HL-60 (cell line): ENCODE data around the gene PTK7.

ENCODE experiments used
- CTCF ChIP-seq: IDR thresholded peaks from one replicate; pipeline ENCODE4 v1.5.1; 2011; ENCODE audit warnings: low read length, control low read depth, inconsistent platforms; ENCODE audit not compliant: insufficient read depth
- POLR2AphosphoS5 ChIP-seq: IDR thresholded peaks from 2 replicates; pipeline ENCODE4 v1.6.1; 2012; ENCODE audit warnings: low read depth
- SPI1 ChIP-seq: IDR thresholded peaks from 2 replicates; pipeline ENCODE4 v1.6.1; 2012; ENCODE audit warnings: low read depth, mild to moderate bottlenecking, borderline replicate concordance
- TF ChIP-seq, protein P1 (sequence below): IDR thresholded peaks from 2 replicates; pipeline ENCODE4 v1.6.1; 2012; ENCODE audit warnings: low read depth; ENCODE audit not compliant: insufficient replicate concordance

- TF ChIP-seq CTCF (no peak), SPI1 (no peak), POLR2AphosphoS5 (no peak)
- TF ChIP-seq, protein P1, sequence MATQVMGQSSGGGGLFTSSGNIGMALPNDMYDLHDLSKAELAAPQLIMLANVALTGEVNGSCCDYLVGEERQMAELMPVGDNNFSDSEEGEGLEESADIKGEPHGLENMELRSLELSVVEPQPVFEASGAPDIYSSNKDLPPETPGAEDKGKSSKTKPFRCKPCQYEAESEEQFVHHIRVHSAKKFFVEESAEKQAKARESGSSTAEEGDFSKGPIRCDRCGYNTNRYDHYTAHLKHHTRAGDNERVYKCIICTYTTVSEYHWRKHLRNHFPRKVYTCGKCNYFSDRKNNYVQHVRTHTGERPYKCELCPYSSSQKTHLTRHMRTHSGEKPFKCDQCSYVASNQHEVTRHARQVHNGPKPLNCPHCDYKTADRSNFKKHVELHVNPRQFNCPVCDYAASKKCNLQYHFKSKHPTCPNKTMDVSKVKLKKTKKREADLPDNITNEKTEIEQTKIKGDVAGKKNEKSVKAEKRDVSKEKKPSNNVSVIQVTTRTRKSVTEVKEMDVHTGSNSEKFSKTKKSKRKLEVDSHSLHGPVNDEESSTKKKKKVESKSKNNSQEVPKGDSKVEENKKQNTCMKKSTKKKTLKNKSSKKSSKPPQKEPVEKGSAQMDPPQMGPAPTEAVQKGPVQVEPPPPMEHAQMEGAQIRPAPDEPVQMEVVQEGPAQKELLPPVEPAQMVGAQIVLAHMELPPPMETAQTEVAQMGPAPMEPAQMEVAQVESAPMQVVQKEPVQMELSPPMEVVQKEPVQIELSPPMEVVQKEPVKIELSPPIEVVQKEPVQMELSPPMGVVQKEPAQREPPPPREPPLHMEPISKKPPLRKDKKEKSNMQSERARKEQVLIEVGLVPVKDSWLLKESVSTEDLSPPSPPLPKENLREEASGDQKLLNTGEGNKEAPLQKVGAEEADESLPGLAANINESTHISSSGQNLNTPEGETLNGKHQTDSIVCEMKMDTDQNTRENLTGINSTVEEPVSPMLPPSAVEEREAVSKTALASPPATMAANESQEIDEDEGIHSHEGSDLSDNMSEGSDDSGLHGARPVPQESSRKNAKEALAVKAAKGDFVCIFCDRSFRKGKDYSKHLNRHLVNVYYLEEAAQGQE, result no peak
Measured at GRCh38 chr6:43081043-43081442, 4.9 kb downstream of the PTK7 start.
